Activated CD4-positive, alpha-beta T cell treated with anti-CD3 and anti-CD28 coated beads, Interleukin-2, amount 50 U/mL, for 24 hours (primary cell): ENCODE results near the gene TAOK1.
"Not testable (repeated sequence)": the region's sequence is repeated elsewhere in the genome, so short reads cannot be mapped to it uniquely, and the experiment has no call there.

Experiments
- DNase-seq, 2 donors: peaks; one replicate each; pipeline ENCODE4 v3.0.0-alpha.2; 2020; ENCODE audit warnings: low read depth in 1 of 2, low spot score in 1 of 2

Gene TAOK1

DNA sequence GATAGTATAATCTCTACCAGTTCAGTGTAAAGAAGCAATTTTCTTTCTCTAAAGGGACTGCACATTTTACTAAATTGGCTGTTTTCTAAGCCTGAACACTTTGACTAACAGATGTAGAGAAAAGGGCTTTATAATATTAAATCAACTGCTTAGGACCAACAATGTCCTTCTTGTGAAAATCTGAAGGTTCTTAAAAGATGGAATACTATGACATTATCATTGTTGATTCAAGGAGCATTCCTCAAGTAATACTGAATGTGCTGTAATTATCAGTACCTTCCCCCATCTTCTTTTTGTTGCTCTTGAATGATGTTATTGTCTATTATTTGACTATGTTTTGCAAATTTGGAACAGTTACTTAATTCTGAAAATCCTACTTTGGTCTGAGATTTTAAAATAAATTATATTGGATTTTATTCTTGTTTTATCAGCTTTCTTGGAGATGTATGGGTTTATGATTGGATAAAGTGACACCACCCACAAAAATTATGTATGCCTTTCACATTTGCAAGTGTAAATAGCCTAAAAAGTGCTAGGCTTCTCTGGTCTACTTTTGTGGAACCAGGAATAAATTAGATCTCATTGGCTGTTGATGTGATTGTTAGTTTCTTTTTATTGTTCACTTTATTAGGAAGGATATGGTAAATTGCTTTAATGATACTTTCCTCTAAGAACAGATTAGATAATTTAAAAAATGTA is 53.0 kb downstream of the TAOK1 start:
- DNase-seq = no peak

DNA sequence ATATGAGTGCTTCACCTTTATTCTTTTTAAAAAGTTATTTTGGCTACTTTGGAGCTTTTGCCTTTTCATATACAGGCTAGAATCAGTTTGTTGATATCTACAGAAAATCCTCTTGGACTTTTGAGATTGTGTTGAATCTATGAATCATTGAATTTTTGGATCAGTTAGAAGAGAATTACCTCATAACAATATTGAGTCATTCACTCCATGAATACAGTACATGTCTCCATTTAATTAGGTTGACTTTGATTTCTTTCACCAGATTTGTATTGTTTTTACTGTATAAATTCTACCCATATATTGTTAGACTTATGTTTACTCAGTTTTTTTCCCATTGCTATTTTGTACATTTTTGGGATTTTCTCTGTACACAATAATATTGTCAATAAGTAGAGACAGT is 54.4 kb downstream of the TAOK1 start:
- DNase-seq = no peak

DNA sequence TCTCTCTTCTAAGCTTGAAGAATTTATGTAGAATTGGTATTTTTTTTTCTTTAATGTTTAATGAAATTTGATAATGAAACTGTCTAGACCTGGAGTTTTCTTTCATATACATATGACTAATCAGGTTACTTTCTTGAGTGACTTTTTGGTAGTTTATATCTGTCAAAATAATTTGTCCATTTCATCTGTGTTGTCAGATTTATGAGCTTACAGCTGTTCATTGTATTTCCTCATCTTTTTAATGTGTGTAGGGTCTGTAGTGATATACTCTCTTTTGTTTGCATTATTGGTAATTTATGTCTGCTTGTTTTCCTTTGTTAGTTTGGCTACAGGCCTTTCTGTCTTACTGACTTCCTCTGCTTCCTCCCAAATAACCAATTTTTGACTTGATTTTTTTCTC is 55.7 kb downstream of the TAOK1 start:
- no peak for DNase-seq

DNA sequence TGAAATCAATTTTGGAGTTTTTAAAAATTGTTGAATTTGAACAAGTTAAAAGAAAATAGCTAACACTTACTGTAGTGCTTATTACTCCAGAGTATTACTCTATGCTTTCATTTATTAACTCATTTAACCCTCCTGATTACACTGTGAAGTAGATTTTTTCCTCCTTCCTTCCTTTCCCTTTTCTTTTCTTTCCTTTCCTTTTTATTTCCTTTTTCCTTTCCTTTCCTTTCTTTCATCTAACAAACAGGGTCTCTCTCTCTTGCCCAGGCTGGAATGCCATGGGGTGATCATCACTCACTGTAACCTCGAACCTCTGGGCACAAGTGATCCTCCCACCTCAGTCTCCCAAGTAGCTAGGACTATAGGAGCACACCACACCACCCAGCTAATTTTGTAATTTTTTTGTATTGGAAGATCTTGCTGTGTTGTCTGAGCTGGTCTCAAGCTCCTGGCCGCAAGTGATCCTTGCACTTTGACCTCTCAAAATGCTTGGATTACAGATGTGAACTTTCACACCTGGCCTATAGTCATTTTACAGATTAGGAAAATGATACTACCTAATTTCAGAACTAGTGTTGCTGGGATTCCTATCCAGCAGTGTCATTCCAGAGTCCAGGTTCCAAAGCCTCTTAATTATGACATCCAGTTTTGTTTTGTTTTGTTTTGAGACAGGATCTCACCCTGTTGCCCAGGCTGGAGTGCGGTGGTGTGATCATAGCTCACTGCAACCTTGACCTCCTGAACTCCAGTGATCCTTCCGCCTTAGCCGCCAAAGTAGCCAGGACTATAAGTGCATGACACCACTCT is 59.9 kb downstream of the TAOK1 start:
- DNase-seq = no peak

DNA sequence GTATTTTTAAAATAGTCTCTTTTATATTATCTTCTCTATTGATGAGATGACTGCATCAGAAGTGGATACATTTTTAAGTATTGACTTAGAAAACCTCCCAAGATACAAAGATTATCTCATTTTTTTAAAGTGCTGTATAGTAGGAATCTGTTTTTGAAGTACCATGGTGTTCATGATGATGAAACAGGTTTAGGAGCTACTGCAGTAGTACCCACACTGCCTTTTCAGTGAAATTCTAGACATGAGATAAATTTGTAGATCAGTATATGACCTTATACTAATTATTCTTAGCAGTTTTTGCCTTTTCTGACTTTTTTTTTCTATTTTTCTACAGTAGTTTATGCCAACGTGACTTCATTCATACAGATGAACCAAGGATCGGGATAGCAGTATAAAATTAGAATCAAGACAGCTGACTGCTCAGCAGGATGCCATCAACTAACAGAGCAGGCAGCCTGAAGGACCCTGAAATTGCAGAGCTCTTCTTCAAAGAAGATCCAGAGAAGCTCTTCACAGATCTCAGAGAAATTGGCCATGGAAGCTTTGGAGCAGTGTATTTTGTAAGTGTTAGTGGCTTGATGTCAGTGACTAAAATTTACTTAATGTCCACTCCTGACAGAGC is 61.1 kb downstream of the TAOK1 start:
- no peak for DNase-seq

DNA sequence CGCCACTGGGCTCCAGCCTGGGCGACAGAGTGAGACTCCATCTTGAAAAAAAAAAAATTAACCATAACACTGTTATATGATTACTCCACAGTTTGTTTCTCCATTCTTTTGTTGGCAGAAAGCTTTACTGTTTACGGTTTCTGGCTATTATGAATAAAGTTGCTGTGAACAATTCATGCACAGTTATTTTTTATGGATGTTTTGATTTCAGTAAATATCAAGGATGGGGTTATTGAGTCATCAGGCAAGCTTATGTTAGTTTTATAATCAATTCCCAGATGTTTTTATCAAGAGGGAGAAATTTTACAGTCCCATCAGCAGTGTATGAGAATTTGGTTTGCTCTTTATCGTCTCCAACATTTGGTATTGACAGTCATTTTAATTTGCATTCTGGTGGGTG is 67.9 kb downstream of the TAOK1 start:
- DNase-seq = no peak

DNA sequence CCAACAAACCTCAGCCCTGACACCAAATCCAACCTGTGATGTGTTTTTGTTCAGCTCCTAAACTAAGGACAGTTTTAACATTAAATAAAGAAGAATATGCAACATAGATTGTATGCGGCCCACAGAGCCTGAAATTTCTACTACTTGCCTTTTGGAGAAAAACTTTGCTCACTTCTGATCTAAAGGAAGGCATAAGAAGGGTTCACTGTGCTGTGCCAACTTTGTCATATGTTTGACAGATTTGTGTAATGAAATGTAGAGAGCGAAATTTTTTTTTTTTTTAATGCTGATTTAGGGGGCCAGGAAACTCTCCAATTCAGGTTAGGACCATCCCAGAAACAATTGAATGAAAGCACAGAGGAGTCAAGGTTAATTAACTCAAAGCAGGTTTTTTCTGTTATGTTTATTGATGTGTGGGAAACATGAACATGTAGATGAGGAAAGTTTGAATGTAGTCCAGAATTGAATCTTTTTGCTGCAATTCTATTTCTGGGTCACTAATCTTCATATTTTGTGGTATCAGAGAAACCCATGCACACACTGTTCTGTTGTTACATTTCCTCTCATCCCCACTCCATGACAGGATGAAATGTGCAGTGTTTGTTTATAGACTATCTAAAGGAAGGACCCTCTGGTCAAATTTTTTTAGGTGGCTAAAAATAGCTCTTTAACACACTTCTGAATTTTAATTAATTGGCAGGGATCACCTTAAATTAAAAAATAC is 71.5 kb downstream of the TAOK1 start:
- DNase-seq = no peak

- DNase-seq = no peak
These were observed 79.1 kb downstream of the TAOK1 start for GRCh38 chr17:29469276-29469675.

GRCh38 chr17:29473437-29473836 is 83.3 kb downstream of the TAOK1 start:
- DNase-seq = not testable (repeated sequence)

DNA sequence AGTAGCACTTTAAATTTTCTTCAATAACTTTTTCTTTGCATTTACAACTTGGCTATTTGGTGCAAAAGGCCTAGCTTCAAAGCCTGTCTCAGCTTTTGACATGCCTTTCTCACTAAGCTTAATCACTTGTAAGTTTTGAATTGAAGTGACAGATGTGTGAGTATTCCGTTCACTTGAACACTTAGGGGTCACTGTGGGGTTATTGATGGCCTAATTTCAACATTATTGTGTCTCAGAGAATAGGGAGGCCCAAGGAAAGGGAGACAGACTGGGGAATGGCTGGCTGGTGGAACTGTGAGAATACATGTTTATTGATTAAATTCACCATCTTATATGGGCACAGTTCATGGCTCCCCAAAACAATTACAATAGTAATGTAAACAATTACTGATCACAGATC is 84.1 kb downstream of the TAOK1 start:
- DNase-seq = no peak

GRCh38 chr17:29475891-29476290 is 85.7 kb downstream of the TAOK1 start:
- no peak for DNase-seq

- DNase-seq = not testable (repeated sequence)
These were observed 90.2 kb downstream of the TAOK1 start for GRCh38 chr17:29480249-29480928.

DNA sequence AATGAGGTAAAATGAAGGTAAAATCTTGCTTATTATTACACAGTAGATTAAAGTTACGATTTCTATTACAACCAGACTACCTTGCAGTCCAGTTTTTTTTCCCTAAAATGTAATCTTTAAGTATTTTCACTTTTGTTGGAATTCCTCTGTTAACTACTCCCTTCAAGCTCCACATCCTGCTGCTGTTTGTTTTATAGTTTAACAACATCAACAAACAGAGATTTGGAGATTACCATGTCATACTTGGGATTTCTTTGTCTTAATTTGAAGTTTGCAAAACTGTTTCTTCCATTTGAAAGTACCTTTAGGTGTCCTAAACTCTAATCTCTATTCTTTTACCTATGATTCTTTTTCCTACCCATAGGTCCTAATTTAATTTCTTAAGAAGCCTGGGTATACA is 93.3 kb downstream of the TAOK1 start:
- DNase-seq = no peak

GRCh38 chr17:29495011-29495410 is 104.8 kb downstream of the TAOK1 start:
- DNase-seq = no peak

GRCh38 chr17:29504711-29505110 is 114.5 kb downstream of the TAOK1 start:
- DNase-seq = no peak

- no peak for DNase-seq
These were observed 115.7 kb downstream of the TAOK1 start for GRCh38 chr17:29505836-29506235.

DNA sequence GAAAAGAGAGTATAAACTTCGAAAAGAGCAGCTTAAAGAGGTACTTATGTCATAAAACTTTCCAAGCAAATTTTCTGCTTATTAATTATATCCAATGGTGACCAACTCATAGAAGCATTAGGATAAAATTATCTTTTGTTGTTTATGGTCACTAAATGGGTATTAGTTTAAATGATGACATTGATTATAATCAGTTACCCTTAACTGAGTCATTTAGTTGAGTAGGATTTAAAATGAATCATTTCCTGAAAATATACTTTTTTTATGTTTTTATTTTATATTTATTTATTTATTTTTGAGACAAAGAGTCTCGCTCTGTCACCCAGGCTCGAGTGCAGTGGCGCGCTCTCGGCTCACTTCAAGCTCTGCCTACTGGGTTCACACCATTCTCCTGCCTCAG is 120.8 kb downstream of the TAOK1 start:
- DNase-seq = no peak

DNA sequence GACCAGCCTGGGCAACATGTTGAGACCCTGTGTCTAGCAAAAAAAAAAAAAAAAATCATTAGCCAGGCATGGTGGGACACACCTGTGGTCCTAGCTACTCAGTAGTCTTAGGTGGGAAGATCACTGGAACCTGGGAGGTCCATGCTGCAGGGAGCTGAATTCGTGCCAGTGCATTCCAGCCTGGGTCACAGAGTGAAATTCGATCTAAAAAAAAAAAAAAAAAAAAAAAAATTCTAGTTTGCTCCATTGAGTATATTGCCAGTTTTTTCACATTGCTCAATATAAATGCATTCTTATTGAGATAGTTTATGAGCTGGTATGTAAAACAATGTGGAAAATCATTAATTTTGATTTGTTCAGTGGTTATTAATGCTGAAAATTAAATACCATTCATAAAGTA is 124.6 kb downstream of the TAOK1 start:
- no peak for DNase-seq

DNA sequence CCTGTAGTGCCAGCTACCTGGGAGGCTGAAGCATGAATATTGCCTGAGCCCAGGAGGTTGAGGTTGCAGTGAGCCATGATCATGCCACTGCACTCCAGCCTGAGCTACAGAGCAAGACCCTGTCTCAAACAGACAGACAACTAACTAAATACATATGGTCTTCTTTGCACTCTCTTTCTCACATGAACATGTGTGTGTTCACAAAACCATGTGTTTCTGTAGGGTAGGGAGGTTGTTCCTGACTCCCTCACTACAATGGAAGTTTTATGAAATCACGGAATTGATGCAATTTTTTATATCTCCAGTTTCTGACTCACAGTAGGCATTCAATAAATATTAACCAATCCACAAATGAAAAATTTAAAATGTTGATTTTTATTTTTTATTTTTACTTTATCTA is 128.2 kb downstream of the TAOK1 start:
- DNase-seq = no peak

GRCh38 chr17:29524692-29525091 is 134.5 kb downstream of the TAOK1 start:
- DNase-seq = no peak

DNA sequence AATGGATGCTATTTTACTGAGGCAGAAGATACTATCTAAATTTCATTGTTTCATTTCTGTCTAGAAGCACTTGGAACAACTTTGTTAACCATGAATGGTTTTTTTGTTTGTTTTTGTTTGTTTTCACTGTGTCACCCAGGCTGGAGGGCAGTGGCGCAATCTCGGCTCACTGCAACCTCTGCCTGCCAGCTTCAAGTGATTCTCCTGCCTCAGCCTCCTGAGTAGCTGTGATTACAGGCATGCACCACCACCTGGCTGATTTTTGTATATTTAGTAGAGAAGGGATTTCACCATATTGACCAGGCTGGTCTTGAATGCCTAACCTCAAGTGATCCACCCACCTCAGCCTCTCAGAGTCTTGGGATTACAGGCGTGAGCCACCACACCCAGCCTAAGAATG is 136.2 kb downstream of the TAOK1 start:
- no peak for DNase-seq
